GM23248 (cell line): ENCODE measurements around the gene HOOK2.

Experiments
- EZH2 ChIP-seq: fragments of 200-600 bp; sonication (generic); IDR thresholded peaks from 2 replicates; pipeline ENCODE4 v1.6.1; 2018; ENCODE audit warnings: antibody characterized with exemption, mild to moderate bottlenecking; ENCODE audit not compliant: insufficient read depth, poor library complexity, severe bottlenecking
- EZH2phosphoT487 ChIP-seq: fragments of 200-600 bp; sonication (generic); IDR thresholded peaks from 2 replicates; pipeline ENCODE4 v1.6.1; 2018; ENCODE audit warnings: antibody characterized with exemption, moderate library complexity, mild to moderate bottlenecking, low read depth; ENCODE audit not compliant: insufficient read depth

DNA sequence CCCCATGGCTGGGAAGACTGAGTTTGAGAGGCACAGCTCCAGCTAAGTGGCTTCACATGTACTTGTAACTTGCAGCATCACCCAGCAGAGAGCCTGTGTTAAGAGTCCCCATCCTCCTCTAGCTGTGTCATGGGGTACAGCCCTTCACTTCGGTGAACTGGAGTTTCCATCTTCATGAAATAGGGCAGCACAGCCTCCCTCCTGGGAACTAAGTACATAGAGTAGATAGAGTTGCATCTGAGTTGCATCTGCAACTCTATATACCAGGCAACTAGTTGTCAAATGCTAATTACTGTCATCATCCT is 25.1 kb upstream of the HOOK2 start:
- TF ChIP-seq EZH2 (no peak), EZH2phosphoT487 (no peak)
